Tongue (tissue), 2 donors: Measurements from ENCODE around the gene NTN5. TPM values are rescaled to one million over a fixed set of nuclear protein-coding genes. Genes with fewer than 3 reads are reported as not detected.

ENCODE experiments used
- DNase-seq: peaks from one replicate; pipeline ENCODE4 v3.0.0-alpha.2; 2015
- total RNA-seq: library from RNA; depleted of rRNA; stranded (reverse); fragments of >200 nt; gene quantifications from one replicate; pipeline ENCODE4 v1.2.3, GENCODE V29; 2014

NTN5 gene
- total RNA-seq, 1 donor from 2014 or later: 0.21 TPM

GRCh38 chr19:48629599-48630295 lies 43.1 kb downstream of the NTN5 start:
- peak; percentile 66 for DNase-seq

DNA sequence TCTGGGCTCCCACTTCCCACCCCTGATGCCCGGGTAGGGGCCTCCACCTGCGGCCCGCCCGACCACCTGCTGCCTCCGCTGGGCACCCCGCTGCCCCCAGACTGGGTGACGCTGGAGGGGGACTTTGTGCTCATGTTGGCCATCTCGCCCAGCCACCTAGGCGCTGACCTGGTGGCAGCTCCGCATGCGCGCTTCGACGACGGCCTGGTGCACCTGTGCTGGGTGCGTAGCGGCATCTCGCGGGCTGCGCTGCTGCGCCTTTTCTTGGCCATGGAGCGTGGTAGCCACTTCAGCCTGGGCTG lies 43.6 kb downstream of the NTN5 start:
- DNase-seq: no peak

- no peak for DNase-seq
These were observed 44.1 kb downstream of the NTN5 start for GRCh38 chr19:48628486-48629296.

DNA sequence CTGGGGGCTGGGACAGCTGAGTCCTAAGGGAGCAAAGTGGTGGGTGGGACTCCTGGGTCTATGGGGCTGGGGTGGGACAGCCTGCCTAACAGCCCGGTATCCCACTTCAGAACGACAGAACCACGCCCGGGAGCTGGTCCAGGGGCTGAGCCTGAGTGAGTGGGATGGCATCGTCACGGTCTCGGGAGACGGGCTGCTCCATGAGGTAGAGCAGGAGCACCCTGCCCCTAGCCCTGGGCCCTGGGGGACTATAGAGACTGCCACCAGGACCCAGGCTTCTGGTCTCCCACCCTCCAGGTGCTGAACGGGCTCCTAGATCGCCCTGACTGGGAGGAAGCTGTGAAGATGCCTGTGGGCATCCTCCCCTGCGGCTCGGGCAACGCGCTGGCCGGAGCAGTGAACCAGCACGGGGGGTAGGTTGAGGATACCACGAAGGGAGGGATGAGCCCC lies 44.9 kb downstream of the NTN5 start:
- DNase-seq: no peak

DNA sequence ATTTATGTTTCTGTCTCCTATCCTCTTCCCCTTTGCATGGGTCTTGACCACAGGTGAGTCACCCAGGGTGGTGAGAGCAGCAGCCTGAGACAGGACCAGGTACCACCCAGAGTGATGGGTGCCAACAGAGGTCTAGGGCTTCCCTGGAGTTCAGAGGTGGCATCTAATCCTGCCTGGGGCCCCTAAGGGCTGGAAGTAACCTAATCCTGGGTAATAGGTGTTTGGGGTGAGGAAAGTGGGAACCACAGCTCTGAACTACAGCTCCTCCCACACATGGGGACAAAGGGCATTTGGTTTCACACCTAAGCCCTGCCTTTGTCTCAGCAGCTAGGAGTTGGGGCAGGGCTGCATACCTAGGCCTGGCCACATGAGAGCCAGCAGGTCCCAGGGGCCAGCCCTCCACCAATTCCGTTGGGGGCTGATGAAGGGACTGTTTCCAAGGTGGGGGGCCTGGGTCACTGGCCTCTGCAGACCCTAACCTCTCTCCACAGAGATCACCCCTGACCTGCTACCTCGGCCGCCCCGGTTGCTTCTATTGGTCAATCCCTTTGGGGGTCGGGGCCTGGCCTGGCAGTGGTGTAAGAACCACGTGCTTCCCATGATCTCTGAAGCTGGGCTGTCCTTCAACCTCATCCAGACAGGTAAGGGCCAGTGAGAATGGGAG lies 45.5 kb downstream of the NTN5 start:
- no peak for DNase-seq

DNA sequence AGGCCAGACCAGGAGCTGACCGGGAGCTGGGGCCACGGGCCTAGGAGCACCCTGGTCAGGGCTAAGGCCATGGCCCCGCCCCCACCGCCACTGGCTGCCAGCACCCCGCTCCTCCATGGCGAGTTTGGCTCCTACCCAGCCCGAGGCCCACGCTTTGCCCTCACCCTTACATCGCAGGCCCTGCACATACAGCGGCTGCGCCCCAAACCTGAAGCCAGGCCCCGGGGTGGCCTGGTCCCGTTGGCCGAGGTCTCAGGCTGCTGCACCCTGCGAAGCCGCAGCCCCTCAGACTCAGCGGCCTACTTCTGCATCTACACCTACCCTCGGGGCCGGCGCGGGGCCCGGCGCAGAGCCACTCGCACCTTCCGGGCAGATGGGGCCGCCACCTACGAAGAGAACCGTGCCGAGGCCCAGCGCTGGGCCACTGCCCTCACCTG lies 46.9 kb downstream of the NTN5 start:
- no peak for DNase-seq

- no peak for DNase-seq
These were observed 47.8 kb downstream of the NTN5 start for GRCh38 chr19:48624791-48625723.

DNA sequence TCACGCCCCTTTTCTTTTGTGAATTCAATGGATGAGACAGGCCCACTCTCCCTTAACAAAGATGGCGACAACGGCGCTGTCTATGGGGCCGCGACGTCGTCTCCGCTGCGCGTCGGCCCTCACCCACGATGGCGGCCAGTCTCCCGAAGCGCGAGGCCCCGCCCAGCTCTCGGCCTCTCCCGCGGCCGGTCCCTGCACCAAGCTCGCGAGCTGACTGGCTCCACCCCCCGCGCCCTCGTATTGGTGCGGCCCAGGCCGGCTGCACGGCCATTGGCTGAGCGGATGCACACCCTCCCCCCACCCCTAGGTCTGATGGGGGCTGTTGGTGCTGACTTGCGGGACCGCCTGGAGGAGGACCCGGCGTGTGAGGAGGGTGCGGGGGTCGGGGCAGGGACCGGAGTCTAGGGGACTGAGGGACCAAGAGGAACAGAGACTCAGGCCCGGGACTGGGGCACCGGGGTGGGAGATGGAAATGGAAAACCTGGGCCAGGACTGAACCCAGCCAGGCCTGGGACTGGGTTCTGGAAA lies 48.7 kb downstream of the NTN5 start:
- peak; percentile 99 for DNase-seq

- DNase-seq: no peak
These were observed 49.2 kb downstream of the NTN5 start for GRCh38 chr19:48623556-48624066.

GRCh38 chr19:48619692-48620585 lies 52.9 kb downstream of the NTN5 start:
- DNase-seq: no peak

- DNase-seq: peak; percentile 100
These were observed 53.7 kb downstream of the NTN5 start, which contains the start of the genes RPL18 and SPHK2 for GRCh38 chr19:48618916-48619691. Gene RPL18 (minus strand): TSS chr19:48619178. CDS start chr19:48619143, 35 bp downstream. Gene SPHK2 (plus strand): TSS chr19:48619506. CDS start chr19:48620515, 1,009 bp downstream.

DNA sequence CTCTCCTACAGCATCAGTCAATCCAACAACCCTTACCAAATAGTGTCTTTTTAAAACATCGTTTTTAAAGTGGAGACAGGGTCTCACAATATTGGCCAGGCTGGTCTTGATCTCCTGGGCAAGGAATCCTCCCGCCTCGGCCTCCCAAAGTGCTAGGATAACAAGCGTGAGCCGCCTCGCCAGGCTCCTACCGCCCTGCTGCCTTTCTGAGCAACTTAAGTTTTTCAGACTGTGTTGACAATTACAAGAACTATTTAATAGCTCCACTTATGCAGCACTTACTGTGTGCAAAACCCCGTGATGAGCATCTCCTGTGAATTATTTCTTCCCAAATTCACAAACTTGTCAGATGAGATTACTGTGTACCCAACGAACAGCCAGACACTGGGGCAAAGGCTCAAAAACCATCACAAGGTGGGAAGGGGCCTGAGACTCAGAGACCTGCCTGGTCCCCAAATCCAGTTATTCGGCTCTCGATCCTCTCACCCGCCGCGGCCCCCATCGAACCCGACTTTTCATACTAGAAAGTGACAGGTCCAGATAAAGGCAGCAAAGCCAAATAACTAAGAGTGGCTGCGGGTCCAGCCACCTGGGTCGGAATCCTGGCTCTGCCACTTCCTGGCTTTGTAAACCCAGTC lies 54.4 kb downstream of the NTN5 start:
- no peak for DNase-seq

DNA sequence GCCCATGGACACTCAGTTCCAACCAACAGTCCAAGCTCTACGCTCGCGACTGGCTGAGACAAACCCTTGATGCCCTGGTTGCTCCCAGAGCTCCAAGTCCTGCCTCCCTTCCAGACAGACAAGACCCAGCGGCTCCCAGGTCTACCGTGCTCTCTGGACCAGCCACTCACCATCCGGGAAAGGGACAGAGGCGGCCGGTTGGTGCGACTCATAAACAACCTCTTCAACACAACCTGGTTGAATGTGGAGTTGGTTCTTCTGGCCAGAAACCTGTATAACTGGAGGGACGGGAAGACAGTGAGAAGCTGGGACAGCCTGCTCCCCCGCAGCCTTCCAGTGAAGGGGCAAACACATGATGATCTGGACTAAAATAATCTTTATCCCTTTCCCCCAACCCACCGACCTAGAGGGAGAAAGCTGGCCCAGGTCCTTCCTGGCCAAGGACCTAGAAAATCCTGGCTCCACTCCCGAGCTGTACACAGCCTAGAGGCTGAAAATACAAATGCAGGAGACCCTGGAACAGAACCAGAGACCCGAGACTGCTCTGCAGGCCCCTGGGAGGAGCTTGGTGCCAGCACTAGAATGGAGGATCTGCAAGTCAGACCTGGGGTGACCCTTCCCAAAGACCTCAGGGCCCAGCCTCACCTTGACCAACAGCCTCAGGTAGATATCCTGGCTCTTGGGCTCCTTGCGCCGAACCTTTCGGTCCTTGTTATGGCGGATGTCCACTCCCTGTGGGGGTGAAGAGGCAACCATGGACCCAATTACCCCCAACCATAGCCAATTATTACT lies 55.5 kb downstream of the NTN5 start:
- no peak for DNase-seq

DNA sequence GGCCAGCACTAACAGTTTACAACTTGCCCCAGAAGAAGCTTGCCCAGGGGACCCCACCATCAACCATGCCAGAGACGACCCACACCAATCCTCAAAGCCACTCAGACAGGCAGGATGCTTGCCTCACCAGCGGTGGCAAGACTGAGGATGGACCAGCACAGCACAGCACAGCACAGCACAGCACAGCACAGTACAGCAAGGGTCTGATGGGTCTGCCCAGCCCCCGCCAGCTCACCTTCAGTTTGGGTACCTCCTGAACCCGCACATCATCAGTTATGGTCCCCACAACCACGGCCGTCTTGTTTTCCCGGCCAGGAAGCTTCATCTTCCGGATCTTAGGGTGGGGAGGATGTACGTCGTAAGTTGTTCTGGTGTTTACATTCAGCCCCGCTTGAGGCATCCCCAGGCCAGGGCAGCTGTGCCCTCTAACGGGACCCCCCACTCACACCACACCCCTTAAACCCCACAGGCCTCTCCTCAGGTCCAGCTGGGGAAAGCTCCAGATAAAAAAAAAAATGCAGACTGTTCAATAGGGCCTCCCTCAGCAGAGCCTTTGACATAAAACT lies 56.2 kb downstream of the NTN5 start:
- DNase-seq: no peak

GRCh38 chr19:48616041-48616436 lies 56.8 kb downstream of the NTN5 start:
- DNase-seq: no peak

DNA sequence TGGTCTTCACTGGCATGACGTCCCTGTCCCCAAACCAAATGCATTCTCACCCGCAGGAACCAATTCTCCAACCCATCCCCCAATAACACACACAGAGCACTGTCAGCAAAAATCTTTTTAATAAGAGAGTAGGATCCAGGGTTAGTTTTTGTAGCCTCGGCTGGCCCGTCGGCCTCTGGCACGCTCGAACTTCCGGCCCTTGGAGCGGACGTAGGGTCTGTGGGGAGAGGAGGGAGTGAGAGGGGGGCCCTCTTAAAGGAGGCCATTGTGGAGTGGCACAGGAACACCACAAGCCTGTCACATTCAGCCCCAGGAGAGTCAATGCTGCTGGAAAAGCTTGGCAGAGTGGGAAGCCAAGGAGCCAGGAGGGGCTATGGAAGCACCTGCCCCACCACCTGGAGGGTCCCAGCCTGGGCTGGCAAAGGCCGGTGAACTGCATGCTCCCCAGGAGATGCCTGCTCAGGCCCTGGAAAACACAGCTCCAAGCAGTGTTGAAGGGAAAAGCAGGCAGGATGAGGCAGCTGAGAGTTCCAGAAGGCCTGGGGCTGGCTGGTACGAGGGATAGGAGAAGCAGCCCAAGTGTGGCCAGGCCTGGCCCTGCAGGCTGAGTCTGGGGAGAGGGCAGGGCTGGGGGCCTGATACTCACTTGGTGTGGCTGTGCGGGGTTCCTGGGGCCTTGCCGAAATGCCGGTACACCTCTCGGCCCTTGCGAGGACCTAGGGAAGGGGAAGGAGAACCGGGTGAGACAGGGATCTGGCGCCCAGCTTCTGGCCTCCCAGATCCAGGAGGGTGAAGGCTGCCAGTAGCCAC lies 57.4 kb downstream of the NTN5 start:
- DNase-seq: no peak
